GM18861 (cell line): ENCODE measurements around the gene MGAT4B.

Experiments
- ATAC-seq: cut with Tn5 transposase; IDR thresholded peaks from one replicate; pipeline ENCODE4 v1.9.1; 2021; ENCODE audit not compliant: unreplicated experiment

MGAT4B gene

GRCh38 chr5:179773686-179774040 is 33.0 kb downstream of the MGAT4B start:
- no peak for ATAC-seq

- no peak for ATAC-seq
Observed at GRCh38 chr5:179772351-179772750, 34.3 kb downstream of the MGAT4B start.

GRCh38 chr5:179771311-179771895 is 35.3 kb downstream of the MGAT4B start:
- no peak for ATAC-seq

GRCh38 chr5:179769796-179770195 is 36.9 kb downstream of the MGAT4B start:
- no peak for ATAC-seq

- no peak for ATAC-seq
Observed at GRCh38 chr5:179769271-179769670, 37.4 kb downstream of the MGAT4B start.

- ATAC-seq: no peak
Observed at GRCh38 chr5:179768326-179769085, 38.2 kb downstream of the MGAT4B start.

- no peak for ATAC-seq
Observed at GRCh38 chr5:179767496-179768100, 39.1 kb downstream of the MGAT4B start.

GRCh38 chr5:179766726-179767455 is 39.8 kb downstream of the MGAT4B start:
- no peak for ATAC-seq

GRCh38 chr5:179766021-179766725 is 40.5 kb downstream of the MGAT4B start:
- ATAC-seq: no peak

- no peak for ATAC-seq
Observed at GRCh38 chr5:179765400-179765799, 41.3 kb downstream of the MGAT4B start.

GRCh38 chr5:179764056-179764455 is 42.6 kb downstream of the MGAT4B start:
- ATAC-seq: no peak

GRCh38 chr5:179763215-179763945 is 43.3 kb downstream of the MGAT4B start:
- no peak for ATAC-seq

- ATAC-seq: no peak
Observed at GRCh38 chr5:179762781-179763176, 43.9 kb downstream of the MGAT4B start.

- no peak for ATAC-seq
Observed at GRCh38 chr5:179762079-179762780, 44.4 kb downstream of the MGAT4B start.

- no peak for ATAC-seq
Observed at GRCh38 chr5:179759581-179760551, 46.8 kb downstream of the MGAT4B start.

GRCh38 chr5:179758955-179759354 is 47.7 kb downstream of the MGAT4B start:
- ATAC-seq: no peak

- ATAC-seq: no peak
Observed at GRCh38 chr5:179755022-179755421, 51.6 kb downstream of the MGAT4B start.

- no peak for ATAC-seq
Observed at GRCh38 chr5:179753971-179754370, 52.7 kb downstream of the MGAT4B start.
